Endothelial cell of umbilical vein (primary cell): ENCODE measurements around the gene HMGXB4. TPM values are rescaled to one million over a fixed set of nuclear protein-coding genes. Genes with fewer than 3 reads are reported as not detected.

Source experiments
- BruUV-seq: library from RNA; stranded (reverse); fragments of 400-500 nt; replicated peaks from 2 replicates; lab custom pipeline; 2021; lab: Mats Ljungman, UMichigan
- CTCF ChIA-PET: fragments of 300-600, 350-600 bp; sonication (Branson Sonifier 250); formaldehyde crosslinking; loops from one replicate; lab custom pipeline; 2021; ENCODE audit warnings: antibody characterized with exemption, inconsistent platforms; lab: Charles Lee
- POLR2A ChIA-PET: fragments of 300-600, 350-600 bp; sonication (Branson Sonifier 250); formaldehyde crosslinking; loops from one replicate; lab custom pipeline; 2021; ENCODE audit warnings: antibody characterized with exemption, inconsistent platforms; lab: Charles Lee
- DNase-seq: peaks from one replicate; pipeline ENCODE4 v3.0.0-alpha.2; 2011; ENCODE audit warnings: low read depth, low spot score
- FAIRE-seq: peaks from 2 replicates; lab custom pipeline; 2011; peaks lifted over from hg19 to GRCh38; lab: Jason Lieb, UNC
- H2AFZ ChIP-seq: 2 replicates; pipeline ENCODE4 v1.6.0; 2012; ENCODE audit warnings: low read depth, low read length, control low read depth, inconsistent platforms
- H3K27ac ChIP-seq: 2 replicates; pipeline ENCODE4 v1.5.1; 2011; ENCODE audit warnings: low read depth, mild to moderate bottlenecking, control low read depth, low read length, moderate library complexity; ENCODE audit not compliant: insufficient read depth
- H3K27me3 ChIP-seq, 2 experiments: 2 replicates each; pipeline versions ENCODE4 v1.6.0 to v1.6.1; 2011; ENCODE audit warnings: low read length in 2 of 2, mixed read lengths in 1 of 2; ENCODE audit not compliant: control insufficient read depth in 2 of 2, insufficient read depth in 2 of 2
- H3K36me3 ChIP-seq, 2 experiments: 2 replicates in 1 of 2; 3 replicates in 1 of 2; pipeline ENCODE4 v1.5.1; 2011; ENCODE audit warnings: low read length in 2 of 2, mild to moderate bottlenecking in 1 of 2, moderate library complexity in 1 of 2; ENCODE audit not compliant: control insufficient read depth in 2 of 2, insufficient read depth in 2 of 2; ENCODE audit errors: extremely low read depth in 1 of 2
- H3K4me1 ChIP-seq: 3 replicates; pipeline ENCODE4 v1.5.1; 2011; ENCODE audit warnings: mild to moderate bottlenecking, low read length; ENCODE audit not compliant: control insufficient read depth, insufficient read depth; ENCODE audit errors: extremely low read depth
- H3K4me2 ChIP-seq: 2 replicates; pipeline ENCODE4 v1.6.1; 2011; ENCODE audit warnings: low read length, control low read depth, mixed read lengths; ENCODE audit not compliant: insufficient read depth
- H3K4me3 ChIP-seq, 3 experiments: fragments of 200-600 bp in 1 of 3; sonication (generic), shearing (Covaris generic) in 1 of 3; replicated peaks in 1 of 3; 2 replicates each; pipeline ENCODE4 v1.5.1; 2011 to 2016; ENCODE audit warnings: control low read depth in 3 of 3, low read length in 3 of 3, mild to moderate bottlenecking in 2 of 3, inconsistent platforms in 1 of 3, low read depth in 1 of 3, moderate library complexity in 1 of 3; ENCODE audit not compliant: insufficient read depth in 1 of 3
- H3K79me2 ChIP-seq: 2 replicates; pipeline ENCODE4 v1.6.0; 2012; ENCODE audit warnings: low read length, inconsistent platforms; ENCODE audit not compliant: control insufficient read depth, insufficient read depth
- H3K9ac ChIP-seq: replicated peaks from 2 replicates; pipeline ENCODE3; 2011; ENCODE audit warnings: low read length, control low read depth; ENCODE audit not compliant: insufficient read depth; ENCODE audit errors: extremely low read depth
- H3K9me1 ChIP-seq: replicated peaks from 3 replicates; pipeline ENCODE4 v1.6.0; 2011; ENCODE audit warnings: mild to moderate bottlenecking, low read length; ENCODE audit not compliant: control insufficient read depth, insufficient read depth; ENCODE audit errors: extremely low read depth
- H3K9me3 ChIP-seq: replicated peaks from 2 replicates; pipeline ENCODE4 v1.5.1; 2012; ENCODE audit warnings: low read length, inconsistent platforms; ENCODE audit not compliant: control insufficient read depth, insufficient read depth
- H4K20me1 ChIP-seq: replicated peaks from 2 replicates; pipeline ENCODE3; 2011; ENCODE audit warnings: mild to moderate bottlenecking, low read length; ENCODE audit not compliant: control insufficient read depth, insufficient read depth; ENCODE audit errors: extremely low read depth
- CTCF ChIP-seq, 2 donors: IDR thresholded peaks; 1 replicate in 1 of 2; 2 replicates in 1 of 2; pipeline ENCODE4 v1.5.1; 2011; ENCODE audit warnings: low read length in 2 of 2, mild to moderate bottlenecking in 2 of 2, moderate library complexity in 2 of 2, control low read depth in 1 of 2, inconsistent platforms in 1 of 2, low read depth in 1 of 2; ENCODE audit not compliant: insufficient read depth in 1 of 2; ENCODE audit errors: extremely low read depth in 1 of 2
- GATA2 ChIP-seq: IDR thresholded peaks from 2 replicates; pipeline ENCODE4 v1.7.0; 2011; ENCODE audit warnings: low read depth, mild to moderate bottlenecking, moderate library complexity, mixed read lengths, low read length; ENCODE audit not compliant: insufficient read length, insufficient read depth
- JUN ChIP-seq: IDR thresholded peaks from 2 replicates; pipeline ENCODE4 v1.6.1; 2011; ENCODE audit warnings: borderline replicate concordance, low read depth; ENCODE audit not compliant: insufficient read length, insufficient read depth
- MAX ChIP-seq: IDR thresholded peaks from 2 replicates; pipeline ENCODE4 v1.6.1; 2011; ENCODE audit not compliant: insufficient read depth, insufficient read length
- POLR2A ChIP-seq: IDR thresholded peaks from 2 replicates; pipeline ENCODE4 v1.6.1; 2012; ENCODE audit warnings: low read depth, mild to moderate bottlenecking, control low read depth, low read length
- dilution Hi-C: fragments of 300-500 bp; cut with MboI; formaldehyde crosslinking; loops from one replicate; pipeline ENCODE4 v1.15.0; 2019; ENCODE audit warnings: low sequenced_read_pairs; ENCODE audit not compliant: extremely low pct_ligation_motif_present
- intact Hi-C: fragments of 100-400 bp; cut with micrococcal nuclease; formaldehyde crosslinking; loops from one replicate; pipeline ENCODE4 v1.10.0; 2022
- polyA plus RNA-seq, 4 experiments: library from polyadenylated mRNA; depleted of rRNA in 3 of 4; stranded (reverse) in 3 of 4; unstranded in 1 of 4; fragments of >200 nt; gene quantifications; 2 replicates each; pipeline versions ENCODE4 v1.2.1 to v1.2.3, GENCODE V29; 2011 to 2012; ENCODE audit warnings: missing spikeins in 1 of 4
- total RNA-seq: library from RNA; stranded (reverse); gene quantifications from 2 replicates; pipeline ENCODE4 v1.2.3, GENCODE V29; 2021

HMGXB4 gene
- total and polyA plus RNA-seq, 2 donors (not counting 3 experiments of a cell fraction or from before 2014, with no cell fraction given): 12.2 to 30.5 TPM

- CTCF ChIA-PET: no interaction called here
- H3K27ac ChIP-seq: no peak overlapping the region
These were observed 62.1 kb downstream of the HMGXB4 start for GRCh38 chr22:35319244-35319985.

More at GRCh38 chr22:35319244-35319985, 62.1 kb downstream of the HMGXB4 start:
- FAIRE-seq (no peak), DNase-seq (no peak)
- no peaks in the 10 kb centered on the region for H4K20me1 ChIP-seq
- H3K36me3 ChIP-seq: peaks cover 11 to 40% of the 10 kb centered on the region in 2 experiments
- H3K9me1 ChIP-seq: no peaks in the 10 kb centered on the region
- peaks cover 4% of the 10 kb centered on the region for H3K4me1 ChIP-seq
- POLR2A ChIA-PET: no interaction called here
- TF ChIP-seq JUN (no peak), MAX (no peak), POLR2A (no peak), CTCF (IDR thresholded peaks at IDR 0.05; ENCODE audit: extremely low read depth in 1 of 2, insufficient read depth in 1 of 2, low read depth in 1 of 2, low read length in 2 of 2) (no peak), GATA2 (no peak)
- no peak overlapping the region for H3K4me3 ChIP-seq
- no peaks in the 10 kb centered on the region for H3K9me3 ChIP-seq
- intact Hi-C loops: no loop called here
- H3K4me2 ChIP-seq: no peak overlapping the region
- no peaks in the 10 kb centered on the region for H3K27me3 ChIP-seq
- dilution Hi-C loops: no loop called here
- peaks cover 3% of the 10 kb centered on the region for H3K79me2 ChIP-seq
- no peak overlapping the region for H3K9ac ChIP-seq
- no peak overlapping the region for H2AFZ ChIP-seq
- no TSS peak for BruUV-seq
